ENCODE results near the gene STOML3. TPM values are rescaled to one million over a fixed set of nuclear protein-coding genes. Genes with fewer than 3 reads are reported as not detected.

Gene STOML3
- total and polyA plus RNA-seq, 7 donors: not detected

DNA sequence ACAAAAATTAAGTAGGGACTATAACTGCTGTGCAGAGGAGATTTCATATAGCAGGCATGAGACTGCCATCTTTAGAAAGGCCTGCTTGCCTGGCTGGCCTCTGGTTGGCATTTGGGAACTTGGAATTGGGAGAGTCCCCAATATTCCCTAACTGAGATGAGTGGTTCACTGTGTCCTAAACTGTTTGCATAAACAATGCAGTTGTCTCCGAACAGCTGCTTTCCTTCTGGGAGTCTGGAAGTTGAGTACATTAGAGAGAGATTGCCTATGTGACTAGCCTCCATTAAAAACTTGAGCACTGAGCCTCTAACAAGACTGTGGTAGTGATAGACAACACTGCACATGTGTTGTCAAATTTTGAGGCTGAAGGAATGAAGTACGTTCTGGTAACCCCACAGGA is 47.4 kb downstream of the STOML3 start:
- DNase-seq: no peak
- WGBS, 3 donors: 57 to 72% (median 65%) methylated on average over 2 of the region's 2 CpGs

DNA sequence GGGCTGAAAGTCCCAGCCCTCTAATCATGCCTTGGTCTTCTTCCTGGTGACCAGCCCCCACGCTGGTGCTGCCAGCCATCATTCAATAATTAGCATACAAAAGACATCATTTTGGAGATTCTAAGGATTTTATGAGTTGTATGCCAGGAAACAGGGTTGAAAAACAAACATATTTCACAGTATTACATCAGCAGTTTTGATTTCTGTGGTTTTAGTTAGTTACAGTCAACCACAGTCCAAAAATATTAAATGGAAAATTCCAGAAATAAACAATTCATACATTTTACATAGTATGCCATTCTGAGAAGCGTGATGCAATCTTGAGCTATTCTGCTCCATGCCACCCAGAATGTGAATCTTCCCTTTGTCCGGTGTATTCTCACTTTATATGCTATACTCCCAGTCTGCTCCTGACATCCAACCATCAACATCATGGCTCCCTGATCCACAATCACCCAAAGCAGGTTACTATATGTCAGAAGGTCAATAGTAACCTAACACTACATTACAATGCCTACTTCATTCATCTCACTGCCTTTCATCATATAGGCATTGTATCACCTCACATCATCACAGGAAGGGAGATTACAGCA is 49.2 kb downstream of the STOML3 start:
- WGBS, 3 donors: 77 to 86% (median 83%) methylated on average over 3 of the region's 3 CpGs
- no peak for TF ChIP-seq CTCF (IDR thresholded peaks at IDR 0.05)
- Histone ChIP-seq H3K27ac (no peak overlapping the region), H3K27me3 (ENCODE audit: insufficient read depth in 3 of 3, low read length in 2 of 3) (no peaks in the 10 kb centered on the region), H3K9me3 (no peaks in the 10 kb centered on the region), H3K36me3 (ENCODE audit: insufficient read depth in 1 of 2, low read depth in 1 of 2) (no peaks in the 10 kb centered on the region), H3K4me1 (no peaks in the 10 kb centered on the region), H3K4me3 (no peak overlapping the region)
- DNase-seq (no peak), ATAC-seq (no peak)
- intact Hi-C loops (cut with DNase I): no loop called here

More for the DNA sequence above, 47.4 kb downstream of the STOML3 start:
- intact Hi-C loops (cut with DNase I): no loop called here
- H3K27me3 ChIP-seq (ENCODE audit: insufficient read depth in 3 of 3, low read length in 2 of 3): no peaks in the 10 kb centered on the region
- no peaks in the 10 kb centered on the region for H3K9me3 ChIP-seq
- no peak overlapping the region for H3K4me3 ChIP-seq
- H3K27ac ChIP-seq: no peak overlapping the region
- no peaks in the 10 kb centered on the region for H3K36me3 ChIP-seq (ENCODE audit: insufficient read depth in 1 of 2, low read depth in 1 of 2)
- no peak for ATAC-seq
- H3K4me1 ChIP-seq: no peaks in the 10 kb centered on the region
- no peak for TF ChIP-seq CTCF (IDR thresholded peaks at IDR 0.05)

- no peaks in the 10 kb centered on the region for H3K4me1 ChIP-seq
- intact Hi-C loops (cut with DNase I): no loop called here
- no peaks in the 10 kb centered on the region for H3K36me3 ChIP-seq (ENCODE audit: insufficient read depth in 1 of 2, low read depth in 1 of 2)
- DNase-seq (no peak), ATAC-seq (no peak)
- no peaks in the 10 kb centered on the region for H3K27me3 ChIP-seq (ENCODE audit: insufficient read depth in 3 of 3, low read length in 2 of 3)
- no peak overlapping the region for H3K27ac ChIP-seq
- TF ChIP-seq CTCF (IDR thresholded peaks at IDR 0.05): no peak
- H3K9me3 ChIP-seq: no peaks in the 10 kb centered on the region
- H3K4me3 ChIP-seq: no peak overlapping the region
These were observed 56.8 kb downstream of the STOML3 start for GRCh38 chr13:38933786-38934185.

- Histone ChIP-seq H3K27ac (no peak overlapping the region), H3K27me3 (ENCODE audit: insufficient read depth in 3 of 3, low read length in 2 of 3) (no peaks in the 10 kb centered on the region), H3K36me3 (ENCODE audit: insufficient read depth in 1 of 2, low read depth in 1 of 2) (no peaks in the 10 kb centered on the region), H3K4me1 (no peaks in the 10 kb centered on the region), H3K4me3 (no peak overlapping the region), H3K9me3 (no peaks in the 10 kb centered on the region)
- DNase-seq: no peak
- intact Hi-C loops (cut with DNase I): no loop called here
- WGBS, 3 donors: 86 to 92% (median 89%) methylated on average over 1 of the region's 1 CpG
- no peak for ATAC-seq
- no peak for TF ChIP-seq CTCF (IDR thresholded peaks at IDR 0.05)
These were observed 68.5 kb downstream of the STOML3 start for GRCh38 chr13:38922170-38922569.

DNA sequence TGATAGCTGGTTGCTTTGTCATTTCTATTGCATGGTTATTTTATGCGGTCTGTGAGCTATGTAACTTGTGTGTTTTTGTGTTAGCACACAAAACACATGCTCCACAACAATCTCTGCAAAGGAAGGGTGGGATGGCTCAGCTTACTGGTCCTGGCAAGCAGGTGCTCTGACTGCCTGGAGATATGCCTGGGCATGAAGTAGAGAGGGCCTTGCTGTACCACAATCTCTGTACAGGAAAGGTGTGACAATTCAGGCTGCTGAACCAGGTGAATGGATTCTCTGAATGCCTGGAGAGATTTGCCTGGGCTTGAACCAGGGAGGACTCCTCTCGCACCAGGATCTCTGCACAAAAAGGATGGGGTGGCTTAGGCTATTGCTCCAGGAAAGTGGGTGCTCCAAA is 69.5 kb downstream of the STOML3 start:
- 65 to 96% (median 69%) methylated on average over 2 of the region's 2 CpGs for WGBS, 3 donors
- TF ChIP-seq CTCF (IDR thresholded peaks at IDR 0.05): no peak
- no peaks in the 10 kb centered on the region for H3K9me3 ChIP-seq
- DNase-seq (no peak), ATAC-seq (no peak)
- no peak overlapping the region for H3K4me3 ChIP-seq
- no peaks in the 10 kb centered on the region for H3K36me3 ChIP-seq (ENCODE audit: insufficient read depth in 1 of 2, low read depth in 1 of 2)
- intact Hi-C loops (cut with DNase I): no loop called here
- no peak overlapping the region for H3K27ac ChIP-seq
- H3K4me1 ChIP-seq: no peaks in the 10 kb centered on the region
- H3K27me3 ChIP-seq (ENCODE audit: insufficient read depth in 3 of 3, low read length in 2 of 3): no peaks in the 10 kb centered on the region

Data from psoas muscle (tissue), 8 donors.